ENCODE data around the gene DCTPP1.

Gene DCTPP1

DNA sequence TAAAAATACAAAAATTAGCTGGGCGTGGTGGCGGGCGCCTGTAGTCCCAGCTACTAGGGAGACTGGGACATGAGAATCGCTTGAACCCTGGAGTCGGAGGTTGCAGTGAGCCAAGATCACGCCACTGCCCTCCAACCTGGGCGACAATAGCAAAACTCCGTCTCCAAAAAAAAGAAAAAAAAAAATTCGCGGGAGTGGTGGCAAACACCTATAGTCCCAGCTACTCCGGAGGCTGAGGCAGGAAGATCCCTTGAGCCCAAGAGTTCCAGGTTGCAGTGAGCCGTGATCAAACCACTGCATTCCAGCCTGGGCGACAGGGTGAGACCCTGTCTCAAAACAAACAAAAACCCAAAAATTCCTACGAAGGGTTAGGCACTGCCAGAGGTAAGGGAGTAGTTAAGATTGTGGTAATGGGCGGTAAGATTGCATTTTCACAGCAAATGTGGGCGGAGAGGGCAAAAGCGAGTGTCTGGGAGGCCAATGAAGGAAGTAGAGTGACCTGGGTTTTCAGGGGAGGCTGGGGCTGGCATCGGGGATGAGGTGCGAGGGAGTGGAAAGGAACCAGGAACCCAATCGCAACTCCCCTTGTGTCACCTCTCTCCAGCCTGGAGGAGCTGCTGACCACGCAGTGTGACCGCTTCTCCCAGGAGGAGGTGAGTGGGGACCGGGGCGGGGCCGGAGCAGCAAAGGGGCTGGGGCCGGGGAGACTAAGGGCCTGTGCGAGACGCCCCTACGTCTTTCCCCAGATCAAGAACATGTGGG lies 52.6 kb downstream of the DCTPP1 start:
- TF ChIP-seq GATA1 (IDR thresholded peaks at IDR 0.05; ENCODE audit: low read depth, low read length) (no peak), POLR2A (IDR thresholded peaks at IDR 0.05; ENCODE audit: low read length) (no peak)
- no peak for DNase-seq

DNA sequence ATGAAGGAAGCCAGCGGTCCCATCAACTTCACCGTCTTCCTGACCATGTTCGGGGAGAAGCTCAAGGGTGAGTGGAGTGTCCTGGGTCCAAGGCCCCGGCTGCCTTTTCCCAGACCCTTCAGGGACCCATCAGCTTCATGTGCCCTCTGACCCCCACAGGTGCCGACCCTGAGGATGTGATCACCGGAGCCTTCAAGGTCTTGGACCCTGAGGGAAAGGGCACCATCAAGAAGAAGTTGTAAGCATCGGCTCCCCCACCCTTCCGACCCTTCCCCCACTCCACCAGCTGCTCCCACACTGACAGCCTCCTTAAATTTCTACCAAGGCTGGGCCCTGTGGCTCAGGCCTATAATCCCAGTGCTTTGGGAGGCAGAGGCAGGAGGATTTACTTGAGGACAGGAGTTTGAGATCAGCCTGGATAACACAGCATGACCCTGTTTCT lies 53.3 kb downstream of the DCTPP1 start:
- no peak for DNase-seq
- no peak for TF ChIP-seq GATA1 (IDR thresholded peaks at IDR 0.05; ENCODE audit: low read depth, low read length)
- no peak for TF ChIP-seq POLR2A (IDR thresholded peaks at IDR 0.05; ENCODE audit: low read length)

DNA sequence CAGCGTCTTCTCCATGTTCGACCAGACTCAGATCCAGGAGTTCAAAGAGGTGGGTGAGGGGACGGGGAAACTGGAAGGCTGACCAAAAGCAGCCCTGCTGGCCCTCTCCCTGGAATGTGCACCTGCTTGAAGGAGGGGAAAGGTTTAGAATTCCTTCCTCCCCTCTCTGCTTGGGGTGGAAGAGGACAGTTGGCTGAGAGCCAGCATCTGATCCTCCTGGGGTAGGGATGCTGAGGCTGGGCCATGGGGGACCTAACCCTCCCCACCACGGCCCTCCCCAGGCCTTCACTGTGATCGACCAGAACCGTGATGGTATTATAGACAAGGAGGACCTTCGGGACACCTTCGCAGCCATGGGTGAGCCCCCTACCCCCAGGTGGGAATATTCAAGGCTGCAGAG lies 54.0 kb downstream of the DCTPP1 start:
- no peak for DNase-seq
- no peak for TF ChIP-seq POLR2A (IDR thresholded peaks at IDR 0.05; ENCODE audit: low read length)
- TF ChIP-seq GATA1 (IDR thresholded peaks at IDR 0.05; ENCODE audit: low read depth, low read length), result no peak

DNA sequence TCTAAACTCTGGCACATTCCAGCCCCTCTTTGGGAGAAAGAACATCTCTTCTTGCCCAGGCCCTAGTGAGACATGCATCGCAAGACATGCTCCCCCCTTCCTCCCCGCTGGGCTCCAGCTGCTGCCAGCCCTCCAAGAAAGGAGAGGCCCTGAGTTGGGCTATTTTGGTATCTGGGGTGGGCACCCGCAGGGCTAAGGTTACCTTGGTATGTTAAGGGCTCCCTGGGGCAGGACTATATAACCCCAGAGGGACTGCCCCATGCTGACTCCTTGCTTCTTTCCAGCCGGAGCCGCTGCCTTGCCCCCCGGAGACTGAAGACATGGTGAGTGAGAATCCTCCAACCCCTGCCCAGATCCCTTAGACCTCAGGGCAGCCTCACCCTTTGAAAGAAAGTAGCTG lies 55.3 kb downstream of the DCTPP1 start, which contains the start of gene MYL11:
MYL11 (plus strand) TSS at position 265 of the 400 bp plus-strand sequence; CDS start at position 321, 56 bp downstream.
- no peak for TF ChIP-seq POLR2A (IDR thresholded peaks at IDR 0.05; ENCODE audit: low read length)
- no peak for TF ChIP-seq GATA1 (IDR thresholded peaks at IDR 0.05; ENCODE audit: low read depth, low read length)
- DNase-seq, result no peak
